Karpas-422 (cell line): ENCODE measurements around the gene BATF3. TPM values are rescaled to one million over a fixed set of nuclear protein-coding genes. Genes with fewer than 3 reads are reported as not detected.
"Not testable (repeated sequence)": the region's sequence is repeated elsewhere in the genome, so short reads cannot be mapped to it uniquely, and the experiment has no call there.

Source experiments
- DNase-seq: peaks from one replicate; pipeline ENCODE4 v3.0.0-alpha.2; 2015
- H2AFZ ChIP-seq: fragments of 200-600 bp; sonication (generic); 2 replicates; pipeline ENCODE4 v1.6.1; 2014; ENCODE audit warnings: antibody characterized with exemption, low read length, mixed read lengths
- H3K27ac ChIP-seq: fragments of 200-600 bp; sonication (generic); 2 replicates; pipeline ENCODE4 v1.5.1; 2014; ENCODE audit warnings: mild to moderate bottlenecking, low read length, moderate library complexity
- H3K27me3 ChIP-seq: fragments of 200-600 bp; sonication (generic); 2 replicates; pipeline ENCODE4 v1.6.1; 2014; ENCODE audit warnings: low read length, mixed read lengths
- H3K36me3 ChIP-seq: fragments of 200-600 bp; sonication (generic); 2 replicates; pipeline ENCODE4 v1.6.1; 2014; ENCODE audit warnings: low read length, mixed read lengths; ENCODE audit not compliant: insufficient read depth
- H3K4me1 ChIP-seq: fragments of 200-600 bp; sonication (generic); 2 replicates; pipeline ENCODE4 v1.6.1; 2014; ENCODE audit warnings: mild to moderate bottlenecking, low read length, mixed read lengths
- H3K4me2 ChIP-seq: fragments of 200-600 bp; sonication (generic); 2 replicates; pipeline ENCODE4 v1.6.1; 2014; ENCODE audit warnings: low read length, low read depth, mild to moderate bottlenecking; ENCODE audit not compliant: poor library complexity, severe bottlenecking
- H3K4me3 ChIP-seq: fragments of 200-600 bp; sonication (generic); 2 replicates; pipeline ENCODE4 v1.5.1; 2014; ENCODE audit warnings: mild to moderate bottlenecking, antibody characterized with exemption, low read length, mixed read lengths
- H3K79me2 ChIP-seq: fragments of 200-600 bp; sonication (generic); 2 replicates; pipeline ENCODE4 v1.6.1; 2014; ENCODE audit warnings: mild to moderate bottlenecking, low read length, mixed read lengths
- H3K9ac ChIP-seq: fragments of 200-600 bp; sonication (generic); 2 replicates; pipeline ENCODE4 v1.6.0; 2014; ENCODE audit warnings: low read length
- H3K9me2 ChIP-seq: fragments of 200-600 bp; sonication (generic), shearing (Covaris generic); replicated peaks from 2 replicates; pipeline ENCODE4 v1.6.0; 2014; ENCODE audit warnings: mild to moderate bottlenecking, low read length, moderate library complexity; ENCODE audit not compliant: insufficient read depth
- H3K9me3 ChIP-seq: fragments of 300-700, 200-600 bp; sonication (generic); 2 replicates; pipeline ENCODE4 v1.6.1; 2014; ENCODE audit warnings: low read length, mixed read lengths
- H4K20me1 ChIP-seq: fragments of 200-600 bp; sonication (generic); 2 replicates; pipeline ENCODE4 v1.6.1; 2014; ENCODE audit warnings: mild to moderate bottlenecking, antibody characterized with exemption, low read length, low read depth; ENCODE audit not compliant: insufficient read depth
- total RNA-seq: library from RNA; depleted of rRNA; stranded (reverse); fragments of >200 nt; shearing (Covaris generic); gene quantifications from 2 replicates; pipeline ENCODE4 v1.2.3, GENCODE V29; 2014; ENCODE audit warnings: low replicate concordance

Gene BATF3
- total RNA-seq, 1 experiment from 2014 or later, result 7.7 TPM

DNA sequence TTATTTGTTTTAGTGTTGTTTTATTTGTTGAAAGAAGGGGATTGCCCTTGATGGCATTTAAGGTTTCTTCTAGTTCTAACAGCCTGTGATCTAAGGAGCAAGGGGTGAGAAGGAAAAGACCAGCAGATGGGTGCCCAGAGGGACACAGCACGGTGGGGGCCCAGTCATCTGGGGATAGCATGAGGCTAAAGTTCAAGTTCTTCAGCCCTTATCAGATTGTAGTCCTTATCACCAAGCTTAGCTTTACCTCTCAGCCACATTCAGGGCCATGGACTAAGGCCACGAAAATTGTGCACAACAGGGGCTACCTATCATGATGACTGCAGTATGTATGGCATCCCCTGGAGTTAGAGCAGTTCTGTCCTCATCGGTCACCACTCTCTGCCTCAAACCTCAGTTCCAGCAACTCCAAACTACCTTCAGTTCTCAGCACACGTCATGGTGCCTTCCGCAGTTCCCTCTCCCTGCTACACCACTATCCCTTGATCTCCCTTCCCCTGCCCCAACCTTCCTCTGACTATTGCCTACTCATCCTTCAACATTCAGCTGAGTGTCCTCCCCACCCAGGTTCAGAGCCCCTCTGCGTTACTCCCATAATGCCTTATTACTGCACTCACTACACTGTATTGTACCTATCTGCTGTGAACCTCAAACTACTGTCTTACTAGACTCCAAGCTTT, 54.6 kb downstream of the BATF3 start:
- H4K20me1 ChIP-seq, result no peaks in the 10 kb centered on the region
- no peaks in the 10 kb centered on the region for H3K27me3 ChIP-seq
- no peak overlapping the region for H3K4me2 ChIP-seq
- H3K27ac ChIP-seq, result no peak overlapping the region
- no peaks in the 10 kb centered on the region for H3K9me3 ChIP-seq
- H3K79me2 ChIP-seq, result no peaks in the 10 kb centered on the region
- DNase-seq, result no peak
- no peaks in the 10 kb centered on the region for H3K4me1 ChIP-seq
- no peak overlapping the region for H2AFZ ChIP-seq
- no peak overlapping the region for H3K9ac ChIP-seq
- no peaks in the 10 kb centered on the region for H3K9me2 ChIP-seq
- H3K36me3 ChIP-seq, result no peaks in the 10 kb centered on the region
- no peak overlapping the region for H3K4me3 ChIP-seq

GRCh38 chr1:212643877-212644276, 55.8 kb downstream of the BATF3 start:
- Histone ChIP-seq H3K4me1 (no peaks in the 10 kb centered on the region), H3K9me2 (no peaks in the 10 kb centered on the region), H4K20me1 (no peaks in the 10 kb centered on the region), H3K9ac (no peak overlapping the region), H3K27me3 (no peaks in the 10 kb centered on the region), H3K79me2 (no peaks in the 10 kb centered on the region), H2AFZ (no peak overlapping the region), H3K4me2 (no peak overlapping the region), H3K9me3 (no peaks in the 10 kb centered on the region), H3K36me3 (no peaks in the 10 kb centered on the region), H3K27ac (no peak overlapping the region), H3K4me3 (no peak overlapping the region)
- no peak for DNase-seq

- H3K4me2 ChIP-seq, result no peak overlapping the region
- H3K36me3 ChIP-seq, result no peaks in the 10 kb centered on the region
- DNase-seq, result no peak
- no peak overlapping the region for H3K27ac ChIP-seq
- peaks cover 7% of the 10 kb centered on the region for H3K4me1 ChIP-seq
- no peaks in the 10 kb centered on the region for H3K9me3 ChIP-seq
- H3K9me2 ChIP-seq, result no peaks in the 10 kb centered on the region
- no peak overlapping the region for H2AFZ ChIP-seq
- no peaks in the 10 kb centered on the region for H3K79me2 ChIP-seq
- no peak overlapping the region for H3K4me3 ChIP-seq
- H4K20me1 ChIP-seq, result no peaks in the 10 kb centered on the region
- H3K27me3 ChIP-seq, result no peaks in the 10 kb centered on the region
- H3K9ac ChIP-seq, result no peak overlapping the region
These were observed 57.7 kb downstream of the BATF3 start for GRCh38 chr1:212641956-212642355.

GRCh38 chr1:212640223-212640878, 59.3 kb downstream of the BATF3 start:
- H3K4me1 ChIP-seq, result peaks cover 15% of the 10 kb centered on the region
- H3K27ac ChIP-seq, result no peak overlapping the region
- no peak overlapping the region for H2AFZ ChIP-seq
- DNase-seq, result peak; percentile 45
- no peak overlapping the region for H3K4me3 ChIP-seq
- no peaks in the 10 kb centered on the region for H3K9me3 ChIP-seq
- no peak overlapping the region for H3K4me2 ChIP-seq
- H3K27me3 ChIP-seq, result no peaks in the 10 kb centered on the region
- no peaks in the 10 kb centered on the region for H4K20me1 ChIP-seq
- H3K36me3 ChIP-seq, result no peaks in the 10 kb centered on the region
- no peak overlapping the region for H3K9ac ChIP-seq
- H3K9me2 ChIP-seq, result no peaks in the 10 kb centered on the region
- H3K79me2 ChIP-seq, result no peaks in the 10 kb centered on the region

DNA sequence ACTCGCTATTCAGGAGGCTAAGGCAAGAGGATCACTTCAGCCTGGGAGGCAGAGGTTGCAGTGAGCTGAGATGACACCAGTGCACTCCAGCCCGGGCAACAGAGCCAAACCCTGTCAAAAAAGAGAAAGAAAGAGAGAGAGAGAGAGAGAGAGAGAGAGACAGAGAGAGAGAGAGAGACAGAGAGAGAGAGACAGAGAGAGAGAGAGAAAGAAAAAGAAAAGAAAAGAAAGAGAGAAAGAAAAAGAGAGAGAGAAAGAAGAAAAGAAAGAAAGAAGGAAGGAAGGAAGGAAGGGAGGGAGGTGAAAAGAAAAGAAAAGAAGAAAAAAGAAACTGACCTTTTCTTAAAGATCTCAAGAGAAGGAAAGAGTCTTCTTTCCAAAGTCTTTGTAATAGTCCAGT, 60.1 kb downstream of the BATF3 start:
- H3K4me1 ChIP-seq, result peaks cover 15% of the 10 kb centered on the region
- H3K36me3 ChIP-seq, H3K79me2 ChIP-seq, H3K9me2 ChIP-seq, H3K27ac ChIP-seq, H4K20me1 ChIP-seq, H3K9ac ChIP-seq, H3K4me2 ChIP-seq, DNase-seq, H3K27me3 ChIP-seq, H3K4me3 ChIP-seq, H2AFZ ChIP-seq, H3K9me3 ChIP-seq: not testable (repeated sequence)

DNA sequence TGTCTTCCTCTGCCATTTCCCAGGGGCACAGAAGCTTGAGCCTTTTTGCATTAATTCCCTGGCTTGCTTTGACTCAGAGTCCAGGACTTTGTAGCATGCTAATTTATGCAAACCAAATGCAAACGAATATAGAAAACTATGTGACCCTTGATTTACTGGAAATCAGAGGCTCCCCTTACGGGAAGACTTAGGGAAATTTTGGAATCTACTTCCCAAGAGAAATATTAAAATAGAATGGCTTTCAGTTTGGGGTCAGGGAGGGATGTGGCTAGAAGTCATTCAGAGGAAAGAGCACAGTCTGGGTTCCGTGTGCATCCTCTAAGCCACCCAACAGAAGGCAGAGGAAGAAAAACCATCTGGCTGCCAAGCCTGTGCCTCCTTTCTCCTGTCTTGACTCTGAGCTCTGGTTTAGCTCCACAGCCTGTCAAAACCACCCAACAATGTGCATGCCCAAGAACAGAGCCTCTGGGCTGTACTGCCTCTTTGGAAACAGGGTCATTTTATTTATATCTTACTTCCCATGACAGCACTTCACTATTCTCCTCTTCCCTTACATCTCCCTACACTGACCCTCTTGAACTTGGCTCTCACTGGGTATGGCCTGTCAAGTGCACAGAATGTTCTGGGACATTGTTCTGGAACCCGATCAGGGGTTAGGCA, 61.0 kb downstream of the BATF3 start:
- peaks cover 5% of the 10 kb centered on the region; the same call in 1 of the 2 replicates for H3K27me3 ChIP-seq
- no peaks in the 10 kb centered on the region for H3K9me2 ChIP-seq
- peaks cover 6% of the 10 kb centered on the region; the same call in 1 of the 2 replicates for H3K9me3 ChIP-seq
- H3K36me3 ChIP-seq, result no peaks in the 10 kb centered on the region; the same call in 1 of the 2 replicates
- no peak for DNase-seq
- H3K4me2 ChIP-seq, result no peak overlapping the region
- no peaks in the 10 kb centered on the region for H4K20me1 ChIP-seq
- H3K4me3 ChIP-seq, result no peak overlapping the region
- no peak overlapping the region for H3K27ac ChIP-seq
- peaks cover 15% of the 10 kb centered on the region for H3K4me1 ChIP-seq
- H3K79me2 ChIP-seq, result no peaks in the 10 kb centered on the region
- no peak overlapping the region for H2AFZ ChIP-seq
- no peak overlapping the region for H3K9ac ChIP-seq

DNA sequence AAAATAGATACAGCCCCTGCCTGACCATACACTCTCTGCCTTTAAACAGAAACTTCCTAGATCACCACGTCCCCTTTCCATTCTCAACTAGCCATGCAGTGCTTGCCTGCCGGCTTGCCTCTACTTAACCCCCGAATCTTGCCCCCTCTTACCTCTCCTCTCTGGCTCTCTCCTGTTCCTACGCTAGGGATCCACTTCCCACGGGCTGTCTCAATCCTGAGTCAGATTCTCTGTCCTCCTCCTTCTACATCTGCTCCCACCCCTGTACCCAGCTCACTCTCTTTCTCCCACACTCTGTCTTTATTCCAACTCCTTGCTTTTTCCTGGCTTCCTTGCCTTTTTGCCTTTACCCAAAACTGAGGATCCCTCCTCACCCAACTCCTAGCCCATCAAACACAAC, 61.7 kb downstream of the BATF3 start:
- peaks cover 5% of the 10 kb centered on the region; the same call in 1 of the 2 replicates for H3K27me3 ChIP-seq
- H3K27ac ChIP-seq, result no peak overlapping the region
- H4K20me1 ChIP-seq, result no peaks in the 10 kb centered on the region
- no peak for DNase-seq
- H3K9ac ChIP-seq, result no peak overlapping the region
- H3K4me3 ChIP-seq, result no peak overlapping the region
- peaks cover 6% of the 10 kb centered on the region; the same call in 1 of the 2 replicates for H3K9me3 ChIP-seq
- H3K79me2 ChIP-seq, result no peaks in the 10 kb centered on the region
- H3K9me2 ChIP-seq, result no peaks in the 10 kb centered on the region
- no peak overlapping the region for H2AFZ ChIP-seq
- H3K4me2 ChIP-seq, result no peak overlapping the region
- peaks cover 15% of the 10 kb centered on the region for H3K4me1 ChIP-seq
- H3K36me3 ChIP-seq, result no peaks in the 10 kb centered on the region; the same call in 1 of the 2 replicates
